SH-SY5Y (cell line): Measurements from ENCODE around the gene SYP.

Source experiments
- GATA2 ChIP-seq: IDR thresholded peaks from 2 replicates; pipeline ENCODE4 v1.6.1; 2011; ENCODE audit warnings: mild to moderate bottlenecking, low read depth, low read length
- GATA3 ChIP-seq: IDR thresholded peaks from 2 replicates; pipeline ENCODE4 v1.6.1; 2011; ENCODE audit warnings: low read depth, mild to moderate bottlenecking, low read length, moderate library complexity

DNA sequence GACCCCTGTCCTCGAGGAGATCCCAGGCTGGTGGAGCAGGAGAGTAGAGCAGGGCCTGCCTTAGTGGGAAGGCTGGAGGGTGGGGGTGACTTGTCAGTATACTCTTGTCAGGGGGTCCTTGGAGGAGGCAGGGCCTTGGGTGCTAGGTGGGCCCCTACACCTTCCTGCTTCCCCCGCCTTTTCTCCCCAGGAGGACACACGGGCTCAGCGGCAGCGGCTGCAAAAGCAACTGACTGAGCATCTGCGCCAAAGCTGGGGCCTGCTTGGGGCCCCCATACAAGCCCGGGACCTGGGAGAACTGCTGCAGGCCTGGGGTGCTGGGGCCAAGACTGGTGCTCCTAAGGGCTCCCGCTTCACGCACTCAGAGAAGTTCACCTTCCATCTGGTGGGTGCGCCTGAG, 46.5 kb upstream of the SYP start:
- TF ChIP-seq GATA3: no peak
- no peak for TF ChIP-seq GATA2
